BLaER1 (cell line): ENCODE data around the gene SND1.

ENCODE experiments used
- H3K27ac ChIP-seq: shearing (Covaris generic); formaldehyde crosslinking; 2 replicates; pipeline ENCODE4 v1.8.1; 2022
- H3K27me3 ChIP-seq: shearing (Covaris generic); formaldehyde crosslinking; 2 replicates; pipeline ENCODE4 v1.8.1; 2022
- H3K36me3 ChIP-seq: shearing (Covaris generic); formaldehyde crosslinking; 2 replicates; pipeline ENCODE4 v1.8.1; 2022
- H3K4me1 ChIP-seq: shearing (Covaris generic); formaldehyde crosslinking; 2 replicates; pipeline ENCODE4 v1.8.1; 2022
- H3K4me2 ChIP-seq: shearing (Covaris generic); formaldehyde crosslinking; 2 replicates; pipeline ENCODE4 v1.8.1; 2022
- H3K4me3 ChIP-seq: shearing (Covaris generic); formaldehyde crosslinking; 2 replicates; pipeline ENCODE4 v1.8.1; 2022
- H3K9ac ChIP-seq: shearing (Covaris generic); formaldehyde crosslinking; 2 replicates; pipeline ENCODE4 v1.8.1; 2022
- H3K9me3 ChIP-seq: shearing (Covaris generic); formaldehyde crosslinking; 2 replicates; pipeline ENCODE4 v1.8.1; 2022
- H4K20me1 ChIP-seq: shearing (Covaris generic); formaldehyde crosslinking; 2 replicates; pipeline ENCODE4 v1.8.1; 2022
- Cebpa-rat ChIP-seq: shearing (Covaris generic); IDR thresholded peaks from 2 replicates; pipeline ENCODE4 v1.8.1; 2022

Gene SND1

GRCh38 chr7:128053023-128053422 lies 401.0 kb downstream of the SND1 start:
- peaks cover 57% of the 10 kb centered on the region for H3K4me1 ChIP-seq
- H3K4me3 ChIP-seq: no peak overlapping the region
- H3K4me2 ChIP-seq: peak overlapping the region; percentile 54
- H3K9ac ChIP-seq: no peak overlapping the region
- H3K9me3 ChIP-seq: no peaks in the 10 kb centered on the region
- no peak for TF ChIP-seq Cebpa-rat
- H4K20me1 ChIP-seq: peaks cover 36% of the 10 kb centered on the region; the same call in 1 of the 2 replicates
- H3K27me3 ChIP-seq: no peaks in the 10 kb centered on the region
- H3K27ac ChIP-seq: no peak overlapping the region
- peaks cover 29% of the 10 kb centered on the region for H3K36me3 ChIP-seq

- peaks cover 29% of the 10 kb centered on the region; the same call in 1 of the 2 replicates for H4K20me1 ChIP-seq
- H3K27me3 ChIP-seq: no peaks in the 10 kb centered on the region
- H3K36me3 ChIP-seq: peaks cover 29% of the 10 kb centered on the region
- H3K4me1 ChIP-seq: peaks cover 60% of the 10 kb centered on the region
- no peak overlapping the region for H3K9ac ChIP-seq
- no peaks in the 10 kb centered on the region for H3K9me3 ChIP-seq
- TF ChIP-seq Cebpa-rat: no peak
- H3K4me3 ChIP-seq: no peak overlapping the region
- H3K27ac ChIP-seq: no peak overlapping the region
- H3K4me2 ChIP-seq: no peak overlapping the region
Observed at GRCh38 chr7:128053991-128054390, 402.0 kb downstream of the SND1 start.

GRCh38 chr7:128054511-128054910 lies 402.5 kb downstream of the SND1 start:
- Histone ChIP-seq H3K36me3 (peaks cover 29% of the 10 kb centered on the region), H3K4me3 (no peak overlapping the region), H3K4me2 (no peak overlapping the region), H3K9ac (no peak overlapping the region), H3K27ac (no peak overlapping the region), H4K20me1 (peaks cover 25% of the 10 kb centered on the region; the same call in 1 of the 2 replicates), H3K9me3 (no peaks in the 10 kb centered on the region), H3K4me1 (peaks cover 66% of the 10 kb centered on the region), H3K27me3 (no peaks in the 10 kb centered on the region)
- no peak for TF ChIP-seq Cebpa-rat

GRCh38 chr7:128055637-128056036 lies 403.6 kb downstream of the SND1 start:
- Histone ChIP-seq H3K4me2 (no peak overlapping the region), H3K4me3 (no peak overlapping the region), H4K20me1 (peaks cover 25% of the 10 kb centered on the region; the same call in 1 of the 2 replicates), H3K27ac (no peak overlapping the region), H3K9me3 (no peaks in the 10 kb centered on the region), H3K36me3 (peaks cover 32% of the 10 kb centered on the region), H3K4me1 (peaks cover 71% of the 10 kb centered on the region), H3K9ac (no peak overlapping the region), H3K27me3 (no peaks in the 10 kb centered on the region)
- TF ChIP-seq Cebpa-rat: no peak

GRCh38 chr7:128056901-128057300 lies 404.9 kb downstream of the SND1 start:
- no peak overlapping the region for H3K4me3 ChIP-seq
- no peaks in the 10 kb centered on the region for H3K27me3 ChIP-seq
- H3K36me3 ChIP-seq: peaks cover 39% of the 10 kb centered on the region
- no peaks in the 10 kb centered on the region for H3K9me3 ChIP-seq
- H4K20me1 ChIP-seq: peaks cover 30% of the 10 kb centered on the region; the same call in 1 of the 2 replicates
- H3K4me1 ChIP-seq: peaks cover 70% of the 10 kb centered on the region
- H3K4me2 ChIP-seq: peak overlapping the region; percentile 61
- H3K9ac ChIP-seq: no peak overlapping the region
- TF ChIP-seq Cebpa-rat: no peak
- no peak overlapping the region; the same call in 1 of the 2 replicates for H3K27ac ChIP-seq

- H4K20me1 ChIP-seq: peaks cover 33% of the 10 kb centered on the region; the same call in 1 of the 2 replicates
- H3K36me3 ChIP-seq: peaks cover 47% of the 10 kb centered on the region
- no peak overlapping the region for H3K4me3 ChIP-seq
- H3K27me3 ChIP-seq: no peaks in the 10 kb centered on the region
- TF ChIP-seq Cebpa-rat: no peak
- H3K4me1 ChIP-seq: peaks cover 62% of the 10 kb centered on the region
- peak overlapping the region; percentile 61 for H3K4me2 ChIP-seq
- no peak overlapping the region for H3K27ac ChIP-seq
- H3K9me3 ChIP-seq: no peaks in the 10 kb centered on the region
- no peak overlapping the region for H3K9ac ChIP-seq
Observed at GRCh38 chr7:128057909-128058308, 405.9 kb downstream of the SND1 start.

GRCh38 chr7:128059143-128059988 lies 407.4 kb downstream of the SND1 start:
- Histone ChIP-seq H3K36me3 (peaks cover 42% of the 10 kb centered on the region), H4K20me1 (peaks cover 28% of the 10 kb centered on the region; the same call in 1 of the 2 replicates), H3K4me2 (peak overlapping the region; percentile 61), H3K9ac (no peak overlapping the region), H3K27me3 (no peaks in the 10 kb centered on the region), H3K27ac (no peak overlapping the region), H3K4me3 (no peak overlapping the region), H3K4me1 (peaks cover 58% of the 10 kb centered on the region), H3K9me3 (no peaks in the 10 kb centered on the region)
- no peak for TF ChIP-seq Cebpa-rat

GRCh38 chr7:128060018-128060417 lies 408.0 kb downstream of the SND1 start:
- H3K4me3 ChIP-seq: no peak overlapping the region
- H3K27me3 ChIP-seq: no peaks in the 10 kb centered on the region
- no peak overlapping the region for H3K27ac ChIP-seq
- H3K9ac ChIP-seq: no peak overlapping the region
- peaks cover 27% of the 10 kb centered on the region; the same call in 1 of the 2 replicates for H4K20me1 ChIP-seq
- H3K4me1 ChIP-seq: peaks cover 55% of the 10 kb centered on the region
- no peaks in the 10 kb centered on the region for H3K9me3 ChIP-seq
- TF ChIP-seq Cebpa-rat: no peak
- no peak overlapping the region for H3K4me2 ChIP-seq
- peaks cover 40% of the 10 kb centered on the region for H3K36me3 ChIP-seq

GRCh38 chr7:128063088-128063487 lies 411.1 kb downstream of the SND1 start:
- no peak overlapping the region for H3K27ac ChIP-seq
- TF ChIP-seq Cebpa-rat: no peak
- no peak overlapping the region for H3K4me2 ChIP-seq
- H3K27me3 ChIP-seq: no peaks in the 10 kb centered on the region
- H3K4me3 ChIP-seq: no peak overlapping the region
- no peaks in the 10 kb centered on the region for H3K9me3 ChIP-seq
- peaks cover 42% of the 10 kb centered on the region for H3K36me3 ChIP-seq
- no peak overlapping the region for H3K9ac ChIP-seq
- peaks cover 38% of the 10 kb centered on the region; the same call in 1 of the 2 replicates for H4K20me1 ChIP-seq
- peaks cover 44% of the 10 kb centered on the region for H3K4me1 ChIP-seq

GRCh38 chr7:128065872-128066271 lies 413.9 kb downstream of the SND1 start:
- Histone ChIP-seq H3K9me3 (no peaks in the 10 kb centered on the region), H3K4me2 (no peak overlapping the region), H3K4me1 (peaks cover 30% of the 10 kb centered on the region), H3K27me3 (no peaks in the 10 kb centered on the region), H3K9ac (no peak overlapping the region), H3K4me3 (no peak overlapping the region), H3K36me3 (peaks cover 47% of the 10 kb centered on the region), H4K20me1 (peaks cover 38% of the 10 kb centered on the region; the same call in 1 of the 2 replicates), H3K27ac (no peak overlapping the region)
- no peak for TF ChIP-seq Cebpa-rat
